RPMI8226 (cell line): ENCODE data around the gene RASAL1.

Experiments
- DNase-seq: peaks from one replicate; pipeline ENCODE4 v3.0.0-alpha.2; 2015

RASAL1 gene

GRCh38 chr12:113162102-113163029, 26.8 kb upstream of the RASAL1 start:
- DNase-seq: no peak

- no peak for DNase-seq
Observed at GRCh38 chr12:113161415-113162016, 26.0 kb upstream of the RASAL1 start.

- no peak for DNase-seq
Observed at GRCh38 chr12:113159937-113160336, 24.4 kb upstream of the RASAL1 start.

- no peak for DNase-seq
Observed at GRCh38 chr12:113158439-113159203, 23.1 kb upstream of the RASAL1 start.

GRCh38 chr12:113157218-113157859, 21.8 kb upstream of the RASAL1 start:
- no peak for DNase-seq

- peak; percentile 24 for DNase-seq
Observed at GRCh38 chr12:113155646-113156045, 20.1 kb upstream of the RASAL1 start.

- DNase-seq: no peak
Observed at GRCh38 chr12:113155060-113155459, 19.5 kb upstream of the RASAL1 start.

- peak; percentile 73 for DNase-seq
Observed at GRCh38 chr12:113154351-113154973, 18.9 kb upstream of the RASAL1 start.

GRCh38 chr12:113152835-113153814, 17.6 kb upstream of the RASAL1 start:
- peak; percentile 90 for DNase-seq

GRCh38 chr12:113152196-113152834, 16.8 kb upstream of the RASAL1 start:
- no peak for DNase-seq

- DNase-seq: peak; percentile 25
Observed at GRCh38 chr12:113151655-113152054, 16.1 kb upstream of the RASAL1 start.

- peak; percentile 83 for DNase-seq
Observed at GRCh38 chr12:113149361-113150150, 14.0 kb upstream of the RASAL1 start, which contains the start of gene CFAP73. Gene CFAP73, plus strand, starts transcription at chr12:113149724. Its CDS starts 134 bp downstream, at chr12:113149858.

GRCh38 chr12:113146999-113147398, 11.4 kb upstream of the RASAL1 start:
- no peak for DNase-seq

- DNase-seq: no peak
Observed at GRCh38 chr12:113145720-113146551, 10.4 kb upstream of the RASAL1 start.

GRCh38 chr12:113144806-113145205, 9.2 kb upstream of the RASAL1 start:
- no peak for DNase-seq

GRCh38 chr12:113143959-113144358, 8.4 kb upstream of the RASAL1 start:
- no peak for DNase-seq

- no peak for DNase-seq
Observed at GRCh38 chr12:113142886-113143332, 7.3 kb upstream of the RASAL1 start.

- DNase-seq: no peak
Observed at GRCh38 chr12:113142173-113142885, 6.8 kb upstream of the RASAL1 start.
